ENCODE data around the gene PPP2R5C.

Gene PPP2R5C

GRCh38 chr14:101972126-101972866 is 210.8 kb downstream of the PPP2R5C start (continued):
- TF ChIP-seq ZNF658 (tag by site-specific recombination; IDR thresholded peaks at IDR 0.05) (no peak), ZFHX2 (tag by site-specific recombination; conservative IDR thresholded peaks at IDR 0.05) (no peak), PRDM2 (tag by site-specific recombination; IDR thresholded peaks at IDR 0.05; ENCODE audit: borderline replicate concordance) (no peak), WT1 (tag by site-specific recombination; IDR thresholded peaks at IDR 0.05) (no peak), HOXA7 (CRISPR knock-in tag; IDR thresholded peaks at IDR 0.05; ENCODE audit: borderline replicate concordance) (no peak), ZXDB (tag by site-specific recombination; IDR thresholded peaks at IDR 0.05) (peak; percentile 72; the same call in 1 of the 2 replicates), ZNF10 (tag by site-specific recombination; IDR thresholded peaks at IDR 0.05) (peak; percentile 60; the same call in 1 of the 2 replicates), ZBTB6 (tag by site-specific recombination; IDR thresholded peaks at IDR 0.05) (peak; percentile 39; the same call in 1 of the 2 replicates), KLF9 (tag by site-specific recombination; IDR thresholded peaks at IDR 0.05; ENCODE audit: low read depth) (peak; percentile 58; the same call in 1 of the 2 replicates), ZBTB21 (tag by site-specific recombination; IDR thresholded peaks at IDR 0.05) (peak; percentile 80), ZBTB20 (tag by site-specific recombination; IDR thresholded peaks at IDR 0.05) (0 out of 2 replicates have a peak, but pooled peaks have one; percentile 40), ZNF335 (tag by site-specific recombination; conservative IDR thresholded peaks at IDR 0.05) (peak; percentile 61), ZNF792 (tag by site-specific recombination; IDR thresholded peaks at IDR 0.05) (0 out of 2 replicates have a peak, but pooled peaks have one; percentile 42), ZNF776 (tag by site-specific recombination; IDR thresholded peaks at IDR 0.05; ENCODE audit: borderline replicate concordance) (no peak), ZNF692 (tag by site-specific recombination; IDR thresholded peaks at IDR 0.05) (peak; percentile 66; the same call in 1 of the 2 replicates), ZNF394 (tag by site-specific recombination; IDR thresholded peaks at IDR 0.05; ENCODE audit: borderline replicate concordance) (peak; percentile 46; the same call in 1 of the 2 replicates), ZNF292 (tag by site-specific recombination; IDR thresholded peaks at IDR 0.05; ENCODE audit: borderline replicate concordance, low read depth) (no peak)
- TF ChIP-seq, protein P1, sequence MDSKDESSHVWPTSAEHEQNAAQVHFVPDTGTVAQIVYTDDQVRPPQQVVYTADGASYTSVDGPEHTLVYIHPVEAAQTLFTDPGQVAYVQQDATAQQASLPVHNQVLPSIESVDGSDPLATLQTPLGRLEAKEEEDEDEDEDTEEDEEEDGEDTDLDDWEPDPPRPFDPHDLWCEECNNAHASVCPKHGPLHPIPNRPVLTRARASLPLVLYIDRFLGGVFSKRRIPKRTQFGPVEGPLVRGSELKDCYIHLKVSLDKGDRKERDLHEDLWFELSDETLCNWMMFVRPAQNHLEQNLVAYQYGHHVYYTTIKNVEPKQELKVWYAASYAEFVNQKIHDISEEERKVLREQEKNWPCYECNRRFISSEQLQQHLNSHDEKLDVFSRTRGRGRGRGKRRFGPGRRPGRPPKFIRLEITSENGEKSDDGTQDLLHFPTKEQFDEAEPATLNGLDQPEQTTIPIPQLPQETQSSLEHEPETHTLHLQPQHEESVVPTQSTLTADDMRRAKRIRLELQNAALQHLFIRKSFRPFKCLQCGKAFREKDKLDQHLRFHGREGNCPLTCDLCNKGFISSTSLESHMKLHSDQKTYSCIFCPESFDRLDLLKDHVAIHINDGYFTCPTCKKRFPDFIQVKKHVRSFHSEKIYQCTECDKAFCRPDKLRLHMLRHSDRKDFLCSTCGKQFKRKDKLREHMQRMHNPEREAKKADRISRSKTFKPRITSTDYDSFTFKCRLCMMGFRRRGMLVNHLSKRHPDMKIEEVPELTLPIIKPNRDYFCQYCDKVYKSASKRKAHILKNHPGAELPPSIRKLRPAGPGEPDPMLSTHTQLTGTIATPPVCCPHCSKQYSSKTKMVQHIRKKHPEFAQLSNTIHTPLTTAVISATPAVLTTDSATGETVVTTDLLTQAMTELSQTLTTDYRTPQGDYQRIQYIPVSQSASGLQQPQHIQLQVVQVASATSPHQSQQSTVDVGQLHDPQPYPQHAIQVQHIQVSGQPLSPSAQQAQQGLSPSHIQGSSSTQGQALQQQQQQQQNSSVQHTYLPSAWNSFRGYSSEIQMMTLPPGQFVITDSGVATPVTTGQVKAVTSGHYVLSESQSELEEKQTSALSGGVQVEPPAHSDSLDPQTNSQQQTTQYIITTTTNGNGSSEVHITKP (tag by site-specific recombination; IDR thresholded peaks at IDR 0.05) = peak; percentile 81
- TF ChIP-seq, protein P2, sequence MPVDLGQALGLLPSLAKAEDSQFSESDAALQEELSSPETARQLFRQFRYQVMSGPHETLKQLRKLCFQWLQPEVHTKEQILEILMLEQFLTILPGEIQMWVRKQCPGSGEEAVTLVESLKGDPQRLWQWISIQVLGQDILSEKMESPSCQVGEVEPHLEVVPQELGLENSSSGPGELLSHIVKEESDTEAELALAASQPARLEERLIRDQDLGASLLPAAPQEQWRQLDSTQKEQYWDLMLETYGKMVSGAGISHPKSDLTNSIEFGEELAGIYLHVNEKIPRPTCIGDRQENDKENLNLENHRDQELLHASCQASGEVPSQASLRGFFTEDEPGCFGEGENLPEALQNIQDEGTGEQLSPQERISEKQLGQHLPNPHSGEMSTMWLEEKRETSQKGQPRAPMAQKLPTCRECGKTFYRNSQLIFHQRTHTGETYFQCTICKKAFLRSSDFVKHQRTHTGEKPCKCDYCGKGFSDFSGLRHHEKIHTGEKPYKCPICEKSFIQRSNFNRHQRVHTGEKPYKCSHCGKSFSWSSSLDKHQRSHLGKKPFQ (tag by site-specific recombination; IDR thresholded peaks at IDR 0.05) = no peak
- TF ChIP-seq, protein P3, sequence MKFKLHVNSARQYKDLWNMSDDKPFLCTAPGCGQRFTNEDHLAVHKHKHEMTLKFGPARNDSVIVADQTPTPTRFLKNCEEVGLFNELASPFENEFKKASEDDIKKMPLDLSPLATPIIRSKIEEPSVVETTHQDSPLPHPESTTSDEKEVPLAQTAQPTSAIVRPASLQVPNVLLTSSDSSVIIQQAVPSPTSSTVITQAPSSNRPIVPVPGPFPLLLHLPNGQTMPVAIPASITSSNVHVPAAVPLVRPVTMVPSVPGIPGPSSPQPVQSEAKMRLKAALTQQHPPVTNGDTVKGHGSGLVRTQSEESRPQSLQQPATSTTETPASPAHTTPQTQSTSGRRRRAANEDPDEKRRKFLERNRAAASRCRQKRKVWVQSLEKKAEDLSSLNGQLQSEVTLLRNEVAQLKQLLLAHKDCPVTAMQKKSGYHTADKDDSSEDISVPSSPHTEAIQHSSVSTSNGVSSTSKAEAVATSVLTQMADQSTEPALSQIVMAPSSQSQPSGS (tag by site-specific recombination; IDR thresholded peaks at IDR 0.05; ENCODE audit: low read depth) = peak; percentile 95
- TF ChIP-seq, protein P4, sequence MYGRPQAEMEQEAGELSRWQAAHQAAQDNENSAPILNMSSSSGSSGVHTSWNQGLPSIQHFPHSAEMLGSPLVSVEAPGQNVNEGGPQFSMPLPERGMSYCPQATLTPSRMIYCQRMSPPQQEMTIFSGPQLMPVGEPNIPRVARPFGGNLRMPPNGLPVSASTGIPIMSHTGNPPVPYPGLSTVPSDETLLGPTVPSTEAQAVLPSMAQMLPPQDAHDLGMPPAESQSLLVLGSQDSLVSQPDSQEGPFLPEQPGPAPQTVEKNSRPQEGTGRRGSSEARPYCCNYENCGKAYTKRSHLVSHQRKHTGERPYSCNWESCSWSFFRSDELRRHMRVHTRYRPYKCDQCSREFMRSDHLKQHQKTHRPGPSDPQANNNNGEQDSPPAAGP (tag by site-specific recombination; IDR thresholded peaks at IDR 0.05) = peak; percentile 50; the same call in 1 of the 2 replicates

Data from HEK293 (cell line).